Posterior cingulate gyrus (tissue), 11 donors: ENCODE measurements around the gene DNAJA3.

Source experiments
- DNase-seq, 10 donors: peaks; one replicate each; pipeline versions ENCODE4 v3.0.0 to v3.0.0-alpha.2; 2020 to 2021; ENCODE audit warnings: mixed read lengths in 3 of 10
- intact Hi-C: fragments of 100-400 bp; cut with DNase I; formaldehyde crosslinking; loops from one replicate; pipeline ENCODE4 v1.15.1; 2023

Gene DNAJA3

DNA sequence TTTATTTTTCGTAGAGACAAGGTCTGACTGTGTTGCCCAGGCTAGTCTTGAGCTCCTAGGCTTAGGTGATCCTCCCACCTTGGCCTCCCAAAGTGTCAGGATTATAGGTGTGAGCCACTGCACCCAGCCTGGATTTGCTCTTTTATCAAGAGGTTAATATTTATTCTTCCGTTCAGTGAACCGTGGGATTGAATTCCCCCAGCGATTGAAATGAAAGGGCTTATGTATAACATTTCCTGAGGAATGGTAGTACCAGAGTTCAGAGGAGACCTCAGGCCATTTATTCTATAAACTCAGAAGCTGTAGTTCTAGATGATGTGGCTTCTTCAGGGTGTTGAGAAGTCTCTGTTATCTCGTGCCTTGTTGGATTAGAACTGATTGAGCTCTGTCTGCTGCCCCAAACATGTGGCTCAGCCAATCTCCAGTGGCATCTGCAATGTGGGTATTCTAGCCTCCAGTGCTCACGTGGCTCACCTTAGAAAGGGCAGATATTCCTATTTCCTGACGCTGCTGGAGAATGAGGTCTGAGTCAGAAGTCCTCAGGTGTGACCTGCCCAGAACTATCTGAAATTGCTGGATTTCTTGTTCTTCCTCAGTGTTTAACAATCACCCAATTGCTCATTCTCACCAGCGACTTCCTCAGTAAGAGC is 73.0 kb downstream of the DNAJA3 start:
- intact Hi-C loops = no loop called here
- peak in 1 of 10 donors; percentile 8 for DNase-seq

GRCh38 chr16:4499196-4499555 is 73.5 kb downstream of the DNAJA3 start:
- DNase-seq = no peak
- intact Hi-C loops = no loop called here

- DNase-seq = peak in 1 of 10 donors; percentile 78
- intact Hi-C loops = loop anchor here (10.0 kb wide), 1 partner anchor 115 kb away; the partner anchor contains the start of gene UBALD1
Observed at GRCh38 chr16:4500272-4500671, 74.6 kb downstream of the DNAJA3 start.

GRCh38 chr16:4501071-4501478 is 75.4 kb downstream of the DNAJA3 start:
- peak in 1 of 10 donors; percentile 79 for DNase-seq
- intact Hi-C loops = loop anchor here (10.0 kb wide), 1 partner anchor 114 kb away; the partner anchor contains the start of gene UBALD1

- peak in 2 of 10 donors; percentile 38 to 78 for DNase-seq
- intact Hi-C loops = loop anchor here (1.0 to 10.0 kb wide), 2 partner anchors 43 to 109 kb away; partner anchors contain the start of gene UBALD1
Observed at GRCh38 chr16:4505356-4506147, 79.9 kb downstream of the DNAJA3 start.
